ENCODE measurements around the gene CCDC167.

The CCDC167 gene

DNA sequence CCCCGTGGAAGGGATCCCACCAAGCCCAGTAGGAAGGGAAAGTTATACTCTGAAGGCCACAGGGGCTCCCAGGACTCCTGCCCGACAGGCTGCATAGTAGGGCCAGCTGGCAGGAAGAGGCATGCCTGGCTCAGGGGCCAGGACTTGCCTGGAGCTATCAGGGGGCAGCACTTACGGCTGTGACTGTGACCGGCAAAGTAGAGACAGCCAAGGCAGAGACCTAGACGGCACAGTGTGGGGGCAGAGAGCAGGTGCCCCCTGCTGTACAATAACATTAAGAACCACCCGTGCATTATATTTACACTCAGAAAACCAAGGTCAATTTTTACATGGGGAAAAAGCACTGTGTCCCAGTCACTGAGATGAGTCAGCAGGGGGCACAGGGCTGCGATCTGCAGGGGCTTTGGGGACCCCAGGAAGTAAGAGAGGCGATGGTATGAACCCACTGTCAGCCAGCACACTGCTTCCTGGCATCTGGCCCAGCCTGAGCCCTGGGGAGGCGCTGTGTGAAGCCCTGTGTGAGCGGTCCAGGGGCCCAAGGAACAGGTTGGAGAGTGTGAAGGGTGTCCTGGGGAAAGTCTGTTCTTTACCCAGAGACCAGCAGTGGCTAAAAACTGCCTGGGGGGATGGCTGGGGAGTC lies 9.9 kb downstream of the CCDC167 start:
- DNase-seq (ENCODE audit: low spot score), result no peak

DNA sequence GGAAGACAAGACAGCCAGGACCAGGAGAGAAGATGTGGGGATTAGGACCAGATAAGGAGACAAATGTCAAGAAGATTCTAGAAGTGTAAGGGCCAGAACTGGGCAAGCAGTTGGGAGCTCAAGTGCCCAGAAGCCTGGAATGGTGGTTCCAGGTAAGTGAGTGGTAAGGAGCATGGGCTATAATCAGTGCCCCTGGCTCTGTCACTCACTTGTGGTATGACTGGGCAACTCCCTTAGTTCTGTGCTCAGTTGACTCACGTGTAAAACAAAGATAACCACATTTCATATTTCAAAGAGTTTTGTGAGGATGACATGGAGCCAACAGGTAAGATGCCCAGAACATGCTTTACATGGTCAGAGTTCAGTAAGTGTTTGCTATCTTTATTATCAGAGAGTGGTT lies 11.2 kb downstream of the CCDC167 start:
- no peak for DNase-seq (ENCODE audit: low spot score)

DNA sequence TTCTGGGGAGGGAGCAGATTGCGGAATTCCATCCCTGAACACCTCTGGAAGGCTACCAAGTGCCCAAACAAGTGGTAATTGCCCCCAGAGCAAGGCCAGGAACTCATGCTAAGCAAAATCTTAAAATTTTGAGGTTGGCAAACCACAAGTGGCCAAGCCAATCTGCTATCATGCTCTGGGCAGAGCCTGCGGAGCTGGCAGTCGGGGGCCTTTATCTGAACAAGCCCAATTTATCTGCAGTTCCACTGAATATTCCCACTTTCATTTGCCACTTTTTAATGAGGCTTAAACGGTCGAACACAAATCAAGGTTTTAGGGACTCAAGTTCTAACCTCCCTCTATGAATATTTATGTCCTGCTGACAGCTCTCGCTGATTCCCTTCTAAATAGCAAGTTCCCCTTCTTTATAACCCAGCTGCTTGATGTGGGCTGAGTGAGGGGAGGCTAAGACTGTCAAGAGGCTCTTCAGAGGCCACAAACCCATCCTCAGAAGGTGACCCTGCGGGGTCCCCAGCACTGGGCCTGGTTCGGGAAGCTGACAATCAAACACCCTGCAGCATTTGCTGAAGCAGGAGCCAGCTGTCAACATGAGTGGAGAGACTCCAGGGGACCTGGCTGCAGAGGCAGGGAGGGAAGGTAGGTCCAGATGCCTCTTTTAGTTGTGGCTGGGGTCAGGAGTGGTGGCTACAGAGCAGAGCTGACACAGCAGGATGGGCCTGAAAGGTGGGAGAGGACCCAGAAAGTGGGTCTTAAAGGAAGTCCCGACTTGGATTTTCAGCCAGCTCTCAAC lies 11.9 kb downstream of the CCDC167 start:
- no peak for DNase-seq (ENCODE audit: low spot score)

DNA sequence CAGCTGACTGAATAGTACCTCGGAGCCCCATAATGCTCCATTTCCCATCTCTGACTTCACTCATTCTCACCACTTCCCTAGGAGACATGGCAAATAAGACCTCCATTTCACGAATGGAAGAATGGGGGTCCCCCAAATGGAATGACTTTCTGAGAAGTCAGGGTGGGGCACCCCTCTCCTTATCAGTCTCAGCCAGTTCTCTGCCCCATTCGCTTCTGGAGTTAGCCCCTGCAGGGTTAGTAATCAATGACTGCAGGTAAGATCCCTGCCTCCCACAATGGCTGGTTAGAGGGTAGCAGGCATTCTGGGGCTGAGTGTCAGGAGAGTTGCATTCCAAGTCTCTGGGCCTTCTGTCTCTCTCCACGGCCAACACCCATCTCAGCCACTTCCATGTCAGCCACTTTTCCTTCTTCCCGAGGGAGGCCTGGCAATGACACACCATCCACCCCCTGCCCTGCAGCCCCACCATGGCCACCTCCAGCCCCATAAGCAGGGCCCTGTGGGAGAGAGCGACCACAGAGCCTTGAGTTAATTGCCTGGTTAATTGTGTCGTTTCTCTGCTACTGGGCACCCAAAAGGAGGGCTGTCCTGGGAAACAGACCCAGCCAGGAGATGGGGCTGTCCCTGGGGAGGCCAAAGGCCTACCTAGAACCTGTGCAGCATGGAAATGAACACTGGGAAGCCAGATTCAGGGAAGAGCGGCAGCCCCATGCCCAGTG lies 13.4 kb downstream of the CCDC167 start:
- no peak for DNase-seq (ENCODE audit: low spot score)

DNA sequence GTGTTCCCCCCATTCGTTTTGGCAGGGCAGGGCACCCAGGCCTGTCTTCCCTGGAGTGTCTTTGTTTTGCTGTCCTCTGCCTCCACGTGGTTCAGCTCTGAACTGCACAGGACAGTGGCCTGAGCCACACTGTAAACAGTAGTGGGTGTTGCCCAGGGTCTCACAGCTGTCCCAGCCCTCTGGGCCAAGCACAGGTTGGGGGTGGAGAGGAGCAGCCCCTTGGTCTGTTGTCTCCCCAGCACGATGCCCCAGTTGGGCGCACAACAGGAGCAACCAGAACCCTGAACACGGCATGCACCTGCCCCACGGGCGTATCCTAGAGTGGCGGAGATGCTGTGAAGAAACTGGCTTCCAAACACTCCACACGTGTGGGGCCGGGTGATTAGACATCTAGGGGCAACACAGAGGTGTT lies 14.4 kb downstream of the CCDC167 start:
- no peak for DNase-seq (ENCODE audit: low spot score)

DNA sequence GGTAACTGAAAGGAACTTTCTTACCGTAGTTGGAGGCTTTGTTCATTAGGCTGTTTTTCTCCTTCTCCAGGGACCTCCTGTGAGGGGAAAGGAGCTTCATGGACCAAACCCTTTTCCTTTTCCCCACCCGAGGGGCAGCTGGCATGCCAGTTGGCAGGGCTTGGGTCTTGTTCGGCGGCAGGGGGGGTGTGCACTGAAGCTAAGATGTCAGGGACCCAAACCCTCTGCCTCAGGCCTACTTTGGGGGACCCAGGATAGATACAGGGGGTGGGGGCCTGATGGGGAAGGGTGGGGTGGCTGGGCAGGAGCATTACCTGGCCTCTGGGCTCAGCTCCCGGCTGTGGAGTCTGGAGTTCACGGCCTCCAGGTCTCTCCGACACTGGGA lies 14.9 kb downstream of the CCDC167 start:
- no peak for DNase-seq (ENCODE audit: low spot score)

DNA sequence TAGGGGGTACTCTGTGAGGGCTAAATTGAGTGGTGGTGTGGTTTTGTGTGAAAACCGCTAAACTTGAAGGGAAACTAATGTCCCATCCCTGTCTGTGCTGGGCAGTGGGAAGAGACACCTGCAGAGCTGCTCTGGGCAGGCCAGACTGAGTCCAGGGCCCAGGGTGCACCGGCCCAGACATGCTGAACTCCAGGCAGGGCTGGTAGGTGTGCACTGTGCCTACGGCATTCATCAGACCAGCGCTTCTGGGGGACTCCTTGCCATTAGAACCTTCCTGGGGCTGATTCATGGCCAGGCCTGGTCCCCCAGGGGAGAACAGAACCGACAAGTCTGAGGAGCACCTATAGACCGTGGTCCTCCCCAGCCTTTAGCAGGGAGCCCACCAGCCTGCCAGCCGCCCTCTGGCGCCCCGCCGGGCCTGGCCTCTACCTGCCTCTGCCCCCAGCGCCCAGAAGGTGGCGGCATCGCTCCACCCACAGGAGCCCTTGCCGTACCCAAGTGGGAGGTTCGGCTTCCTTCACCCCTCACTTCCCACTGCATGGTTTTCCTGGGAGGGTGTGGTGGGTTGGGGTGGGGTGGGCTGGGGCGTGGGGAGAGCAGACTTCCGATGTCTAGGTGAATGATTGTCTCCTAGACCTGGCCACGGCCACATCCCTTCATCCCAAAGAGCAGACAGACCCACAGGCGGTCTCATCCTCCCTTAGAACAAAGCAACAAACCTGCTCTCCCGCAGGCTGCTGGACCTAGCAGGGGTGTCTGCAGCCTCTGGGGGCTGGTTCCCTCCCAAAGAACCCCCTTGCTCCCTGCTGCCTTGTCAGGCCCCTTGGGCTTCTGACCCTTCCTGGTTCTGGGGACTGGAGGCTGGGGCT lies 15.5 kb downstream of the CCDC167 start:
- peak; percentile 70 for DNase-seq (ENCODE audit: low spot score)

DNA sequence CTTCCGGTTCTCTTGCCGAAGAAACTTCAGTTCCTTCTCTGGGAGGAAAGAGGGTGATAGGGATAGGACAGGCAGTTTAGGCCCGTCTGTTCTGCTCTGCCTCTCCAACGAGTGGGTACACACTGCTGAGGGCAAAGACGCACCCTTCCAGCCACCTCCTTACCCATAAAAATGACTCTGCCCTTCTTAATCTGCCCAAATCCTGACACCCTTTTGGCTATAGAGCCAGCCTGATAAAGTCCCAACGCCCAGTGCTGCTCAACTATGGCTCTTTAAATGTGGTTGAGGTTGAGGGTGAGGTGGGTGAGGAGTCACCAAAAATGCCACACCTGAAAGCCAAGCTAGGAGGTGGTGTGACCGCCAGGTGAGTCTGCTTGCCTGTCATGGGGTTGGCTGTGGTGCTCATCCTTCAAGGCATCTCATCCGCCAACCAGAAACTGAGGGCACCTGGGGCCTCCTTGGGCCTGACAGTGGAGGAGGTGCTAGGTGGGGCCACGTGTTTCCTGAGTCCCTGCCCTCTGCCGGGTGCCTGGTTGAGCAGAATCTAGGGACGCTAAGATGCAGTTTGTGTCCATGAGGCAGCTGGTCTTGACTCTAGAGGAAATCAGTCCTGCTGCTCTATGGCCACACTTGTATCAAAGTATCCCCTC lies 16.3 kb downstream of the CCDC167 start:
- no peak for DNase-seq (ENCODE audit: low spot score)

DNA sequence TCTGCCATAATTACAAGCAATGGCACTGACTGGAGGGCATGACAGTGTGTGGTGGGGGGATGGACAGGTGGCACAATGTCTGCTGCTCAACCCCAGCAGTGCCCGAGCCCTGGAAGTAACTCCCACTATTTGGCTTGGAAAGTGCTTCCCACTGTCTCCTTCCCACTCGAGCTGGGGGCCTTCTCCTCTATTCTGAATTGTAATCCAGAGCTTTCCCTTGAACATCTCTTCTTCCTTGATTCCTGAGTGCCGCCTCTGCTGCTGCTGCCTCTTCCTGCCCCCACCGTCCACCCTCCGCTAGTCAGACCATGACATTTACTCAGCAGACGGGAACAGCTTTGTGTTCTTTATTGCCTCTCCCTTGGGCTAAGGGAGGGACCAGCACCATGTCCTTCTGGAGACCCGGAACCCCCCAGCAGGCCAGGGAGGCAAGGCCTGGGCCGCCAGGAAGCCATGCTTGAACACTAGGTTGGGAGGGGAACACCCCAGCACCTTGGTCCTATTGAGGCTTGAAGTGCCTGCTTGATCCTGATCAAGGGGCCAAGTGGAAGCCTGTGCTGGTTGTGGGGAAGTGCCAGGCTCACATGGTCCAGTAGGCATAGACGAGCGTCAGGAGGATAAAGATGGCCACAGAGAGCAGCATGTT lies 17.0 kb downstream of the CCDC167 start:
- no peak for DNase-seq (ENCODE audit: low spot score)

DNA sequence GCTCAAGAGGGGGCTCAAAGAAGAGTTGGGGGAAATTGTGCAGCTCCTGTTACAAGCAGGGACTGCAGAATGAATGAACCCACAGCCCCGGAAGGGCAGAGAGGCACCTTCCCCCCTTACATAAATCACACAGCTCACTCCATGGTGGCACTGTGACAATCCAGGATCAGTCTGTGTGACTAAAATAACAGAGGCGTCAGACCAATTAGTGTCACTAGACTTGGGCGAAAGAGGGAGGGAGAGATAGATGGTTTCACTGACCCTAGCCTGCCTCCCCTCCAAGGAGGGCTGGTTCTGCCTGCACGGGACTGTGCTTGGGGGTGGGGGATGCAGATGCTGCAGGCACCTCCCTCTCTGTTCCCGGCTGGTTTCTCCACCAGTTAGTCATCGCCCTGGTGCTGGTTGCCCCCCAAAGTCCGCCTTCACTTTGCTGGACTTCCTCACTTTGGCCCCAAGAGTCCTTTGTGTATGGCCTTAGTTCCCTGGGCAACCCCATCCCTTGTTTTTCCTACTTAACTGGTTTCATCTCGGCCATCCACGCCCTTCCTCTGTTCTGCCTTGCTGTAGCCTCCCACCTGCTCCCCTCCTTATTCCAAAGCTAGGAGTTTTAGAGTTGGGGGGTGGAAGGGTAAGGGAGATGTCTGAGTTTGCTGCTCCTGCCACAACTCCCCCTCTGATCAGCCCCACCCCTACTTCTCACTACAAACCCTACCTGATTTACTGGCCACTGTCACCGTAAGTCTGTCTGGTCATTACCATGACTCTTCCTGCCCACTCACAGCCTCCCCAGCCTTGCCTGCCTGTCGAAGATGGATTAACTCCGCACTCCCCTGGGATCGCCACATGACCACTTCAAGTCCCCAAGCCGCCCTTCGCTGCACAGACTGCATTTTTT lies 17.7 kb downstream of the CCDC167 start:
- no peak for DNase-seq (ENCODE audit: low spot score)

DNA sequence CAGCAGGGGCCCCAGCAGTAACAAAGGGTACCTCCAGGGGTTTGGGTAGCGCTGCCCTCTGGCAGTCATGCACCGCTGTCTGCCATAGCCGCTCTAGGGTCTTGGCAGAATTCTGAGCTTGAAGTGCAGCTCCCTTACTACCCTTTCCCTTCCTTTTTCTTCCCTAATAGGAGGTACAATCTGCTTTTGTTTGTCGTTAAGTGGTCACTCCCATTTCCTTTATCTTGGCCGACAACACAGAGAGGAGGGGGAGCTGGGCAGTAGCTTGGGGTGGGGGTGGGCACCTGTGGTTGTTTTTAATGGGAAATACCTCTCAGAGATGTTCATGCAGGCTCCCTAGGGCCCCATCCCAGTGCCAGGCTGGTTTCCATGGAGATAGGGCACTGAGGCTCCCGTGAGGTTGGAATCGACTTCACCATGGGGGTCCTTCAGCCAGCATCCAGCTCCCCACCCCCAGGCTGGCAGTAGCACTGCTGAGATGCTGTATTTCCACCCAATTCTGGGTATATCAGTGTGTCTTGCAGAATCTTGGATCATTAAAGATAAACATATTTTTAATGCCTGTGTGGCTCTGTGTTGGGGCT lies 18.6 kb downstream of the CCDC167 start:
- DNase-seq (ENCODE audit: low spot score), result no peak

DNA sequence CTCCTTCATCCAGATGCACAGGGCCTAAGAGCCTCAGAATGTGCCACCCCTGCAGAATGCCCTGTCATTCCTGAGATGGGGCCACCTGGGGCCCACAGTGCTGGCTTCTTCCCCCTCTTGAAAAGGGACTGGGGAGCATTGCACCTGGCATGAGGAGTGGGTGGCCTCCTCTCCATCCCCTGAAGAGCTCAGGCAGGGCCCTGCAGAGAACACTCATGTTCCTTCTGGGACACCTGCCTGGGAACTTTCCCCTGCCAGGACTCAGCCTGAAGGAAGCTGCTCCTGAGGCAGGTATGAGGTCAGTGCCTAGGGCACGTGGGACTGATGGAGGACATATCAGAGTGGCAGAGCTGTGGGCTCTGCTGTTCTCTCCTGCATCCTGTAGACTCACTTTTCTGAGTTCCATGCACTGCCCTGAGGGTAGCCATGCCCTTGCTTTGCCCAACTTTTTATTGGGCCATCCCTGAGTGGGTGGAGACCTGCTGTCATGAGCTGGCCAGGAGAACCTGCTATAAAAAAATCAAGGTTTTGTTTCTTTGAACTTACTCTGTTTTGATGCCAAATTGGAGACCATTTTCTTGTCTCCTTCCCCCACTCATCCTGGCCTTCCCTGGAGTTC lies 19.5 kb downstream of the CCDC167 start:
- DNase-seq (ENCODE audit: low spot score), result no peak

DNA sequence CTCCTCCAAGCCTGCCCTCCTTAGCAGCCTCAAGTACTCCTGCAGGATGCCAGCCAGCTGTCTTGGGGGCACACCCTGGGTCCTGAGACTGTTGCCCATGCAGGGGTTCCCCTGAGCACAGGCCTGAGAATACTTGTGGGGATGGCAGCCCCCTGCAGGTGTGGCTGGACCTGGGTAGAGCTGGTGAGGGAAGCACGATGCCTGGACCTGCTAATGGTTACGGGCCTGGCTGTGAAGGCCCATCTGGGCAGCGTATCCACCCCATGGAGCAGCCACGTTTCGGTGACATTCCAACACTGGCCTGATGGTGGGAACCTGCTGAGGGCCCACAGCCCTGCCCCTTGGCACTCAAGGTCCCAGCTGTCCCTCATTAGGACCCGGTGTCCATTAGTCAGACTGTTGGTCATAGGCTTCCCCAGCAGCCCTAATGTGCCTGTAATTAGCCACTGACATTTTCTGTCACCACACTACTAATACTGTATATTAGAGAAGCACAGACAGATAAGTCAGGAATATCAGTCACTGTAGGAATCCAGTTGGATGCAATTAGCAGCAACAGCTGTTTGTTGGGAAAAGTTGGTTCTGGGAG lies 20.3 kb downstream of the CCDC167 start:
- DNase-seq (ENCODE audit: low spot score), result no peak

DNA sequence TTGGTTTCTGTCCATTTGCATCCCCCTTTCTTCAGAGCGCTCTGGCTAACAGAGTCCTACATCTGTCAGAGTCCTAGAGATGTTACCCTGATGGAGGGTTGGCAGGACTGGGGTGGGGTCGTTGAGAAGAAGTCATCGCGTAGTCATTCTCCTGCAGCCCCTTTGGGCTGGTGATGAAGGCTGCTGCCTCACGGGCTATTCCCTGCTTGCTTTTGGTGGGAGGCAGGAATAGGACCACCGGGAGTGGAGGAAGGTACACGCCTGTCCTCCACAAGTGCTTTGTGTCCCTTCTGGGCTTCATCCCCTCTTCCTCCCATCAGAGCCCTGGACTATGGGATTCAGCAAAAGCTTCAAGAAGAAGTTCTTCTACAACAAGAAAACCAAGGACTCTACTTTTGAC lies 20.9 kb downstream of the CCDC167 start:
- no peak for DNase-seq (ENCODE audit: low spot score)

DNA sequence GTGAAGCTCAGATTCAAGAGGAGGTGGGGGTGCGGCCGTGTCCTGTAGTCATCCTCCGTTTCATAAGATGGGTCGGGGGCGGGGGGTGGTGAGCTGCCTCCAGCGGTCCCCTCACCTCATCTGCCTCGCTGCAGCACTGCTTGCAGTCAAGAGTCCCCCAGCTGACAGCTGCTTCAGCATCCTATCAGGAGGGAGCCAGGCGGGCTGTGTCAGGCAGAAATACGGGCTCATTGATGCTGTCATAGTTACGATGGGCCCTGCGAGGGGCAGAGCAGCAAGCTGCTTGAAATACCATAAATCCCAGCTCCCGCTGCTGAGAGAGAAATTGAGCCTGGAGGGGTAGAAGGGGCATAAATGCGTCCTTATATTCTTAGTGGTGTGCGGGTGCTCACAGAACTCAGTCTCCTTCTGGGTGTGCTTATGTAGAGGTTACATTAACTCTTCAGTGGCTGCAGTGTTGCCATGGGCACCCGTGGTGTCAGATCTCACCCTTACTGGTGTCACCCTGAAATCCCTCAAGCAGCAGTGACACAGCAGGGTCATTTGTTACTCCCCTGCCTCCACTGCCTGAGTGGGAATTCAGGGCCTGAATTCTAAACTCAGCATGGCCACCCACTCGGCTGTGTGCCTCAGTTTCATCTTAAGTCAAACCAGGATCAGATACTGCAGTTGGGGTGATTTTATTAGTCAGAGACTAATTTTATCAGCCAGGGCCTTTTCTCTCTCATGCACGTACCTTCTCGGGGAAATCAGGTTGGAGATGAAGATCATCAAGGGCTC lies 21.8 kb downstream of the CCDC167 start:
- no peak for DNase-seq (ENCODE audit: low spot score)

DNA sequence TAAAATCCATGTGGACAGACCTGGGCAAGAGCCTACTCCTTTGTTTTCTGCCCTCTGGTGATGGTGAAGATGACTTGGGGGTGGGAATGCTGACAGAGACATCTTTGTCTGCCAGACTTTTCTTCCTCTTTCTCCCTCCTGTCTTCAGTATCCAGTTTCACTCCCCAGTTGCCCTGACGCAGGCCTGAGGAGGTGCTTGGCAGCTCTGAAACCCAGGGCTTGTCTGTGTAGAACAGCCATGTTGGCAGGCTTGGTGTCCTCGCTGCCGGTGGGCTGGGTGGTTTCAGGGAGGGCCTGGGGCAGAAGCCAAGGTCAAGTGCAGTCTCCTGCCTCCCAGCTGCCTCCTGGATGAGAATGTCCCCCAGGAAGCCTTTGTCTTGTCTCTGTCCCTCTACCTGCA lies 22.5 kb downstream of the CCDC167 start:
- DNase-seq (ENCODE audit: low spot score), result no peak

DNA sequence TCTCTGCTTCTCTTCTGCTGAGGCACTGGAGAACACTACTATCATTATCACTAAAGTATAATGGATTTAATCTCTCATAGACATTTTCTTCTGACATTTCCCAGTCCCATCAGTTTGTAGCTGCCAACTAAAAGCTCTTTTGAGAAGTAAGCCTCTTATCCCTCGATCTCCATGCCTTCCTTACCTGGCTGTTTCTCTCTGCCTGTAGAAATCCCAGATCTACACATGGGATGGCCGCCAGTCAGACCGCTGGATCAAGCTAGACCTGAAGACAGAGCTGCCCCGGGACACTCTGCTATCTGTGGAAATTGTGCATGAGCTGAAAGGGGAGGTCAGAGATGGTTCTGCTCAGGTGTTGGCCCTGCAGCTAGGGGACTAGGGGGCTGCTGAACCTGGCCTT lies 25.4 kb downstream of the CCDC167 start:
- DNase-seq (ENCODE audit: low spot score), result no peak
